ENCODE data around the gene ALPK3. TPM values are rescaled to one million over a fixed set of nuclear protein-coding genes. Genes with fewer than 3 reads are reported as not detected.

ALPK3 gene
- total and polyA plus RNA-seq, 2 donors (not counting 3 experiments of a cell fraction or from before 2014, with no cell fraction given): 18.4 to 36.2 TPM

DNA sequence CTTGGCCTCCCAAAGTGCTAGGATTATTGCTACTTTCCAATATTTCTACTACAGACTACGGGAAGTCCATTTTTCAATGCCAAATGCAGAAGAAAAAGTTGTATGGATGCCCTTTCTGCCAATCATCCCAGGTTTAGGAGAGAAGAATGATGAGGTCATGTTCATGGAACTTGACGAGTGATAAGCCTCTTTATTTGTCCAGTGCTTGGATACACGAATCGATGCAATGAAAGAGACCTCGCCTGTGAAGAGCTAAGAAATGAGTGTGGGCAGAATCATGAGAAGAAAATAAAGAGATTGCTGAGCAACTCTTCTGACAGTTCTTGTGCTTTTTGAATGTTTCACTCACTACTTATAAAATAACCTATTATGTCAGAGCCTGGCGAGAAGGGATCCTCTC lies 66.3 kb downstream of the ALPK3 start:
- H3K79me2 ChIP-seq (ENCODE audit: control insufficient read depth, insufficient read depth, low read length): no peaks in the 10 kb centered on the region
- no peaks in the 10 kb centered on the region for H3K9me3 ChIP-seq (replicated peaks; ENCODE audit: control insufficient read depth, insufficient read depth, low read length)
- no peaks in the 10 kb centered on the region for H3K4me1 ChIP-seq (ENCODE audit: control insufficient read depth, extremely low read depth, insufficient read depth, low read length)
- peaks cover 2 to 4% of the 10 kb centered on the region in 2 experiments for H3K27me3 ChIP-seq (ENCODE audit: control insufficient read depth in 2 of 2, insufficient read depth in 2 of 2, low read length in 2 of 2)
- dilution Hi-C loops (cut with MboI; ENCODE audit: extremely low pct_ligation_motif_present, low sequenced_read_pairs) (no loop called here), intact Hi-C loops (cut with micrococcal nuclease) (no loop called here)
- TF ChIP-seq POLR2AphosphoS5 (IDR thresholded peaks at IDR 0.05; ENCODE audit: insufficient read depth, low read depth, low read length) (no peak), EZH2 (IDR thresholded peaks at IDR 0.05; ENCODE audit: borderline replicate concordance, low read depth, low read length, severe bottlenecking) (no peak), MYC (IDR thresholded peaks at IDR 0.05; ENCODE audit: low read depth, low read length) (no peak), JUN (IDR thresholded peaks at IDR 0.05; ENCODE audit: borderline replicate concordance, insufficient read depth, insufficient read length, low read depth) (no peak), GATA2 (IDR thresholded peaks at IDR 0.05; ENCODE audit: insufficient read depth, insufficient read length, low read depth, low read length) (no peak), FOS (IDR thresholded peaks at IDR 0.05; ENCODE audit: borderline replicate concordance, insufficient read depth, low read length) (no peak), POLR2A (IDR thresholded peaks at IDR 0.05; ENCODE audit: low read depth, low read length) (no peak)
- TF ChIP-seq, protein P1, sequence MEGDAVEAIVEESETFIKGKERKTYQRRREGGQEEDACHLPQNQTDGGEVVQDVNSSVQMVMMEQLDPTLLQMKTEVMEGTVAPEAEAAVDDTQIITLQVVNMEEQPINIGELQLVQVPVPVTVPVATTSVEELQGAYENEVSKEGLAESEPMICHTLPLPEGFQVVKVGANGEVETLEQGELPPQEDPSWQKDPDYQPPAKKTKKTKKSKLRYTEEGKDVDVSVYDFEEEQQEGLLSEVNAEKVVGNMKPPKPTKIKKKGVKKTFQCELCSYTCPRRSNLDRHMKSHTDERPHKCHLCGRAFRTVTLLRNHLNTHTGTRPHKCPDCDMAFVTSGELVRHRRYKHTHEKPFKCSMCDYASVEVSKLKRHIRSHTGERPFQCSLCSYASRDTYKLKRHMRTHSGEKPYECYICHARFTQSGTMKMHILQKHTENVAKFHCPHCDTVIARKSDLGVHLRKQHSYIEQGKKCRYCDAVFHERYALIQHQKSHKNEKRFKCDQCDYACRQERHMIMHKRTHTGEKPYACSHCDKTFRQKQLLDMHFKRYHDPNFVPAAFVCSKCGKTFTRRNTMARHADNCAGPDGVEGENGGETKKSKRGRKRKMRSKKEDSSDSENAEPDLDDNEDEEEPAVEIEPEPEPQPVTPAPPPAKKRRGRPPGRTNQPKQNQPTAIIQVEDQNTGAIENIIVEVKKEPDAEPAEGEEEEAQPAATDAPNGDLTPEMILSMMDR (IDR thresholded peaks at IDR 0.05; ENCODE audit: extremely low read depth in 1 of 2, insufficient read depth in 1 of 2, low read depth in 1 of 2, low read length in 2 of 2): no peak
- TF ChIP-seq, protein P2, sequence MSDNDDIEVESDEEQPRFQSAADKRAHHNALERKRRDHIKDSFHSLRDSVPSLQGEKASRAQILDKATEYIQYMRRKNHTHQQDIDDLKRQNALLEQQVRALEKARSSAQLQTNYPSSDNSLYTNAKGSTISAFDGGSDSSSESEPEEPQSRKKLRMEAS (IDR thresholded peaks at IDR 0.05; ENCODE audit: insufficient read depth, insufficient read length): no peak
- CTCF ChIA-PET: interaction anchor here (1.4 to 2.7 kb wide), 3 partner anchors 25 to 45 kb away, joined by 3 to 12 read pairs (median 5); no protein-coding TSS in a partner anchor
- H3K4me3 ChIP-seq (replicated peaks in 1 of 3; ENCODE audit: insufficient read depth in 1 of 3, low read depth in 1 of 3, low read length in 3 of 3): no peak overlapping the region
- no TSS peak for BruUV-seq (replicated peaks)
- no peak for FAIRE-seq
- no peak overlapping the region for H2AFZ ChIP-seq (ENCODE audit: low read depth, low read length)
- no peak overlapping the region for H3K27ac ChIP-seq (ENCODE audit: insufficient read depth, low read depth, low read length)
- no peak for DNase-seq (ENCODE audit: low read depth, low spot score)
- H3K9ac ChIP-seq (replicated peaks; ENCODE audit: extremely low read depth, insufficient read depth, low read length): no peak overlapping the region
- H3K36me3 ChIP-seq (ENCODE audit: control insufficient read depth in 2 of 2, extremely low read depth in 1 of 2, insufficient read depth in 2 of 2, low read length in 2 of 2): no peaks in the 10 kb centered on the region
- no peaks in the 10 kb centered on the region for H3K9me1 ChIP-seq (replicated peaks; ENCODE audit: control insufficient read depth, extremely low read depth, insufficient read depth, low read length)
- H3K4me2 ChIP-seq (ENCODE audit: insufficient read depth, low read length): no peak overlapping the region
- H4K20me1 ChIP-seq (replicated peaks; ENCODE audit: control insufficient read depth, extremely low read depth, insufficient read depth, low read length): no peaks in the 10 kb centered on the region
- POLR2A ChIA-PET: no interaction called here

All from endothelial cell of umbilical vein (primary cell).